Measurements from ENCODE around the gene HOMER3. TPM values are rescaled to one million over a fixed set of nuclear protein-coding genes. Genes with fewer than 3 reads are reported as not detected.

HOMER3 gene
- total and polyA plus RNA-seq, 9 of the 15 experiments (the other 6 are each of a cell fraction or from before 2014, with no cell fraction given), result 1.3 to 5.1 (median 3.7) TPM; not detected in 2

- TF ChIP-seq IRF1 (CRISPR knock-in tag; IDR thresholded peaks at IDR 0.05; ENCODE audit: borderline replicate concordance), result no peak
- peak; percentile 61 for TF ChIP-seq PRPF4 (IDR thresholded peaks at IDR 0.05; ENCODE audit: insufficient read depth, low read depth, low read length, poor library complexity, severe bottlenecking)
- TF ChIP-seq ZC3H11A (IDR thresholded peaks at IDR 0.05; ENCODE audit: low read depth, low read length), result no peak
- TF ChIP-seq, protein P1, sequence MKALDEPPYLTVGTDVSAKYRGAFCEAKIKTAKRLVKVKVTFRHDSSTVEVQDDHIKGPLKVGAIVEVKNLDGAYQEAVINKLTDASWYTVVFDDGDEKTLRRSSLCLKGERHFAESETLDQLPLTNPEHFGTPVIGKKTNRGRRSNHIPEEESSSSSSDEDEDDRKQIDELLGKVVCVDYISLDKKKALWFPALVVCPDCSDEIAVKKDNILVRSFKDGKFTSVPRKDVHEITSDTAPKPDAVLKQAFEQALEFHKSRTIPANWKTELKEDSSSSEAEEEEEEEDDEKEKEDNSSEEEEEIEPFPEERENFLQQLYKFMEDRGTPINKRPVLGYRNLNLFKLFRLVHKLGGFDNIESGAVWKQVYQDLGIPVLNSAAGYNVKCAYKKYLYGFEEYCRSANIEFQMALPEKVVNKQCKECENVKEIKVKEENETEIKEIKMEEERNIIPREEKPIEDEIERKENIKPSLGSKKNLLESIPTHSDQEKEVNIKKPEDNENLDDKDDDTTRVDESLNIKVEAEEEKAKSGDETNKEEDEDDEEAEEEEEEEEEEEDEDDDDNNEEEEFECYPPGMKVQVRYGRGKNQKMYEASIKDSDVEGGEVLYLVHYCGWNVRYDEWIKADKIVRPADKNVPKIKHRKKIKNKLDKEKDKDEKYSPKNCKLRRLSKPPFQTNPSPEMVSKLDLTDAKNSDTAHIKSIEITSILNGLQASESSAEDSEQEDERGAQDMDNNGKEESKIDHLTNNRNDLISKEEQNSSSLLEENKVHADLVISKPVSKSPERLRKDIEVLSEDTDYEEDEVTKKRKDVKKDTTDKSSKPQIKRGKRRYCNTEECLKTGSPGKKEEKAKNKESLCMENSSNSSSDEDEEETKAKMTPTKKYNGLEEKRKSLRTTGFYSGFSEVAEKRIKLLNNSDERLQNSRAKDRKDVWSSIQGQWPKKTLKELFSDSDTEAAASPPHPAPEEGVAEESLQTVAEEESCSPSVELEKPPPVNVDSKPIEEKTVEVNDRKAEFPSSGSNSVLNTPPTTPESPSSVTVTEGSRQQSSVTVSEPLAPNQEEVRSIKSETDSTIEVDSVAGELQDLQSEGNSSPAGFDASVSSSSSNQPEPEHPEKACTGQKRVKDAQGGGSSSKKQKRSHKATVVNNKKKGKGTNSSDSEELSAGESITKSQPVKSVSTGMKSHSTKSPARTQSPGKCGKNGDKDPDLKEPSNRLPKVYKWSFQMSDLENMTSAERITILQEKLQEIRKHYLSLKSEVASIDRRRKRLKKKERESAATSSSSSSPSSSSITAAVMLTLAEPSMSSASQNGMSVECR (CRISPR knock-in tag; IDR thresholded peaks at IDR 0.05), result peak; percentile 91
- TF ChIP-seq ATF3 (IDR thresholded peaks at IDR 0.05), result peak; percentile 67; the same call in 1 of the 2 replicates
- peak; percentile 71; the same call in 1 of the 2 replicates for TF ChIP-seq ATF3 (CRISPR knock-in tag; conservative IDR thresholded peaks at IDR 0.05)
- TF ChIP-seq NONO (IDR thresholded peaks at IDR 0.05; ENCODE audit: low read depth in 2 of 2, low read length in 1 of 2), result 0 out of 4 replicates have a peak, but pooled peaks of 1 of the 2 experiments have one; percentile 33
- peak; percentile 36; the same call in 1 of the 2 replicates for TF ChIP-seq JUN (IDR thresholded peaks at IDR 0.05; ENCODE audit: borderline replicate concordance, low read depth, low read length)
- TF ChIP-seq JUN (CRISPR knock-in tag; IDR thresholded peaks at IDR 0.05; ENCODE audit: borderline replicate concordance), result no peak
- no peak for TF ChIP-seq RAD21 (CRISPR knock-in tag; conservative IDR thresholded peaks at IDR 0.05 in 1 of 2, IDR thresholded peaks at IDR 0.05 in 1 of 2)
- peak; percentile 41; the same call in 1 of the 2 replicates for TF ChIP-seq ERF (CRISPR knock-in tag; IDR thresholded peaks at IDR 0.05)
- TF ChIP-seq JUND (IDR thresholded peaks at IDR 0.05; ENCODE audit: borderline replicate concordance, low read depth, low read length), result peak; percentile 60
- no peak for TF ChIP-seq JUND (tag; IDR thresholded peaks at IDR 0.05; ENCODE audit: borderline replicate concordance, low read depth, low read length)
- TF ChIP-seq ZBTB34 (CRISPR knock-in tag; IDR thresholded peaks at IDR 0.05), result no peak
- TF ChIP-seq HDGF (IDR thresholded peaks at IDR 0.05), result no peak
- TF ChIP-seq ZBTB8A (IDR thresholded peaks at IDR 0.05; ENCODE audit: partially characterized antibody), result no peak
- TF ChIP-seq NCOA1 (IDR thresholded peaks at IDR 0.05; ENCODE audit: low read depth), result no peak
- no peak for TF ChIP-seq RFX7 (CRISPR knock-in tag; IDR thresholded peaks at IDR 0.05)
- TF ChIP-seq ZNF644 (tag; IDR thresholded peaks at IDR 0.05; ENCODE audit: low read depth), result 0 out of 2 replicates have a peak, but pooled peaks have one; percentile 62
Observed at GRCh38 chr19:18919086-18919899, 21.7 kb downstream of the HOMER3 start, which contains the start of the genes COPE and DDX49 (continued).
